OCI-LY7 (cell line): Measurements from ENCODE around the gene PIGA.

ENCODE experiments used
- CTCF ChIP-seq: fragments of 200-600 bp; sonication (generic); conservative IDR thresholded peaks from 2 replicates; pipeline ENCODE4 v1.5.1; 2014; ENCODE audit warnings: mild to moderate bottlenecking, antibody characterized with exemption, low read length, moderate library complexity, mixed read lengths
- EZH2phosphoT487 ChIP-seq: fragments of 200-600 bp; sonication (generic); IDR thresholded peaks from 2 replicates; pipeline ENCODE4 v1.6.1; 2018; ENCODE audit warnings: low read depth, borderline replicate concordance, mild to moderate bottlenecking, mixed run types, antibody characterized with exemption, low read length, moderate library complexity, mixed read lengths

GRCh38 chrX:15322472-15322871 lies 12.9 kb downstream of the PIGA start:
- TF ChIP-seq CTCF = no peak
- no peak for TF ChIP-seq EZH2phosphoT487
